ENCODE results near the gene TEK. TPM values are rescaled to one million over a fixed set of nuclear protein-coding genes. Genes with fewer than 3 reads are reported as not detected.

Gene TEK
- total RNA-seq, 1 experiment from 2014 or later: not detected

DNA sequence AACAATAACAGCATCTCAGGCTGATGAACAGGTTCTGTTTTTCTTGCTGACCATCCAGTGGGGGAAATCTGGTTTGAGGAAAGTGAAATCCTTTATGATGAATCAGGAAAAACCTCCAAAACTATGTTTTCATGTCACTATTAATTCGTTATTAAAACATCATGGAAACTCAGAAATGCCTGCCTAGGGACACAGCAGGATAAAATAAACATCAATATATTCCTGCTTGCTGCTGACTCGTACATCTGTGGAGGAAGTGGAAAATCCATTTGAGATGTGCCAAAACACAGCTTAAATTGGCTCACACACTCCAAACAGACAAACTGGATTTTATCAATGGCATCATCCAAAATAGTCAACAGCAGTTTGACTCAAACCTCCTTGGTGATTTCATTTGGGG is 53.0 kb downstream of the TEK start:
- H3K36me3 Mint-ChIP-seq (ENCODE audit: insufficient read depth, unreplicated experiment): no peaks in the 10 kb centered on the region
- H3K27me3 Mint-ChIP-seq (ENCODE audit: unreplicated experiment): no peaks in the 10 kb centered on the region
- TF ChIP-seq, protein P1, sequence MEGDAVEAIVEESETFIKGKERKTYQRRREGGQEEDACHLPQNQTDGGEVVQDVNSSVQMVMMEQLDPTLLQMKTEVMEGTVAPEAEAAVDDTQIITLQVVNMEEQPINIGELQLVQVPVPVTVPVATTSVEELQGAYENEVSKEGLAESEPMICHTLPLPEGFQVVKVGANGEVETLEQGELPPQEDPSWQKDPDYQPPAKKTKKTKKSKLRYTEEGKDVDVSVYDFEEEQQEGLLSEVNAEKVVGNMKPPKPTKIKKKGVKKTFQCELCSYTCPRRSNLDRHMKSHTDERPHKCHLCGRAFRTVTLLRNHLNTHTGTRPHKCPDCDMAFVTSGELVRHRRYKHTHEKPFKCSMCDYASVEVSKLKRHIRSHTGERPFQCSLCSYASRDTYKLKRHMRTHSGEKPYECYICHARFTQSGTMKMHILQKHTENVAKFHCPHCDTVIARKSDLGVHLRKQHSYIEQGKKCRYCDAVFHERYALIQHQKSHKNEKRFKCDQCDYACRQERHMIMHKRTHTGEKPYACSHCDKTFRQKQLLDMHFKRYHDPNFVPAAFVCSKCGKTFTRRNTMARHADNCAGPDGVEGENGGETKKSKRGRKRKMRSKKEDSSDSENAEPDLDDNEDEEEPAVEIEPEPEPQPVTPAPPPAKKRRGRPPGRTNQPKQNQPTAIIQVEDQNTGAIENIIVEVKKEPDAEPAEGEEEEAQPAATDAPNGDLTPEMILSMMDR (IDR thresholded peaks at IDR 0.05; ENCODE audit: unreplicated experiment): no peak
- H3K4me3 Mint-ChIP-seq (ENCODE audit: low read depth, unreplicated experiment): no peak overlapping the region
- intact Hi-C loops (cut with micrococcal nuclease; ENCODE audit: unreplicated experiment): no loop called here
- BruUV-seq (replicated peaks): no TSS peak
- DNase-seq: no peak
- no peaks in the 10 kb centered on the region for H3K4me1 Mint-ChIP-seq (ENCODE audit: low read depth, unreplicated experiment)
- H3K9me3 Mint-ChIP-seq (ENCODE audit: low read depth, unreplicated experiment): no peaks in the 10 kb centered on the region
- no peak overlapping the region for H3K27ac Mint-ChIP-seq (ENCODE audit: unreplicated experiment)
- CTCF ChIA-PET: no interaction called here

GRCh38 chr9:27165068-27165467 is 56.0 kb downstream of the TEK start:
- TF ChIP-seq, protein P1 (IDR thresholded peaks at IDR 0.05; ENCODE audit: unreplicated experiment): no peak
- no peaks in the 10 kb centered on the region for H3K4me1 Mint-ChIP-seq (ENCODE audit: low read depth, unreplicated experiment)
- no peak overlapping the region for H3K27ac Mint-ChIP-seq (ENCODE audit: unreplicated experiment)
- peaks cover 6% of the 10 kb centered on the region for H3K9me3 Mint-ChIP-seq (ENCODE audit: low read depth, unreplicated experiment)
- no peak overlapping the region for H3K4me3 Mint-ChIP-seq (ENCODE audit: low read depth, unreplicated experiment)
- H3K27me3 Mint-ChIP-seq (ENCODE audit: unreplicated experiment): no peaks in the 10 kb centered on the region
- intact Hi-C loops (cut with micrococcal nuclease; ENCODE audit: unreplicated experiment): no loop called here
- no TSS peak for BruUV-seq (replicated peaks)
- CTCF ChIA-PET: no interaction called here
- no peaks in the 10 kb centered on the region for H3K36me3 Mint-ChIP-seq (ENCODE audit: insufficient read depth, unreplicated experiment)
- DNase-seq: no peak

DNA sequence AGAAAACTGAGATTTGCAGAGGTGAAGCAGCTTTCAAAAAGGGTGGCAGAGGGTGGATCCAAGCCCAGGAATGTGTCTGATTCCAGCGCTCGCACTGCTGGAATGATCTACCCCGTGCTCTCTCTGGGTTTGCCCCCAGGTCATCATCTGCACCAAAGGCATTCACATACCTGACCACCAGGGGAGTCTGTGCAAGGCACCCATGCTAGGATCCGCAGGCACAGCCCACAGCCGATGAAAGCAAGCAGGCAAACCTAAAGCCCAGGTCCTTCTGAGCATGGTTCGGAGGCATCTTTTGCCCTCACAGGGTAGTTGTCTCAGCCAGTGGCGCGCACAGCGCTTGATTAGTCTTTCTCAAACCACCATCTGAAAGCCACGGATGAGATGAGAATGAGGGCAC is 56.6 kb downstream of the TEK start:
- BruUV-seq (replicated peaks): no TSS peak
- no peaks in the 10 kb centered on the region for H3K36me3 Mint-ChIP-seq (ENCODE audit: insufficient read depth, unreplicated experiment)
- TF ChIP-seq, protein P1 (IDR thresholded peaks at IDR 0.05; ENCODE audit: unreplicated experiment): no peak
- CTCF ChIA-PET: no interaction called here
- H3K27me3 Mint-ChIP-seq (ENCODE audit: unreplicated experiment): no peaks in the 10 kb centered on the region
- no peak overlapping the region for H3K4me3 Mint-ChIP-seq (ENCODE audit: low read depth, unreplicated experiment)
- no peaks in the 10 kb centered on the region for H3K4me1 Mint-ChIP-seq (ENCODE audit: low read depth, unreplicated experiment)
- peaks cover 6% of the 10 kb centered on the region for H3K9me3 Mint-ChIP-seq (ENCODE audit: low read depth, unreplicated experiment)
- no peak for DNase-seq
- intact Hi-C loops (cut with micrococcal nuclease; ENCODE audit: unreplicated experiment): no loop called here
- H3K27ac Mint-ChIP-seq (ENCODE audit: unreplicated experiment): no peak overlapping the region

DNA sequence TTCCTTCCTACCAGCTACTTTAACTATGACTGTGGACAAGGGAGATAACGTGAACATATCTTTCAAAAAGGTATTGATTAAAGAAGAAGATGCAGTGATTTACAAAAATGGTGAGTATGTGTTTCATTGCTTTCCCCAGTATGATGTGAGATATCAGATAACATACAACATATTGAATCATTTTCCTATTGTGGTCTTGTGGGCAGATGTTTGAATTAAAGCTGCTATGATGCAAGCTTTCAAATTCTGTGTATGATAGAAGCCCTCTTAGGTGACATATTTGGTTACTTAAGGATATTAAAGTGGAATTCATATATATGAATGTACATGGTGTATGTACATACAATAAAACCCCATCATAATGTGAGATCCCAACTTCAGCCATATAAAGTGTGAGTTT is 59.5 kb downstream of the TEK start:
- Mint-ChIP-seq H3K4me3 (ENCODE audit: low read depth, unreplicated experiment) (no peak overlapping the region), H3K27ac (ENCODE audit: unreplicated experiment) (no peak overlapping the region), H3K36me3 (ENCODE audit: insufficient read depth, unreplicated experiment) (no peaks in the 10 kb centered on the region), H3K9me3 (ENCODE audit: low read depth, unreplicated experiment) (peaks cover 6% of the 10 kb centered on the region), H3K27me3 (ENCODE audit: unreplicated experiment) (no peaks in the 10 kb centered on the region), H3K4me1 (ENCODE audit: low read depth, unreplicated experiment) (no peaks in the 10 kb centered on the region)
- TF ChIP-seq, protein P1 (IDR thresholded peaks at IDR 0.05; ENCODE audit: unreplicated experiment): no peak
- CTCF ChIA-PET: interaction anchor here (0.7 kb wide), 1 partner anchor 13 kb away, joined by 3 read pairs; no protein-coding TSS in a partner anchor
- intact Hi-C loops (cut with micrococcal nuclease; ENCODE audit: unreplicated experiment): no loop called here
- no peak for DNase-seq
- no TSS peak for BruUV-seq (replicated peaks)

Measured in Calu3 (cell line).